GM12878 (cell line): ENCODE data around the gene COL4A4. TPM values are rescaled to one million over a fixed set of nuclear protein-coding genes. Genes with fewer than 3 reads are reported as not detected.

Experiments
- ATF7 ChIP-seq: fragments of 450-650 bp; IDR thresholded peaks from 2 replicates; pipeline ENCODE4 v1.6.1; 2016; ENCODE audit warnings: low read depth, mild to moderate bottlenecking
- BACH1 ChIP-seq: fragments of 450-650 bp; IDR thresholded peaks from 2 replicates; pipeline ENCODE4 v1.6.1; 2017; ENCODE audit warnings: mild to moderate bottlenecking, borderline replicate concordance
- DPF2 ChIP-seq: fragments of 450-650 bp; IDR thresholded peaks from 2 replicates; pipeline ENCODE4 v1.6.1; 2017; ENCODE audit warnings: mild to moderate bottlenecking
- EED ChIP-seq: sonication (generic); IDR thresholded peaks from 2 replicates; pipeline ENCODE4 v1.6.1; 2016; ENCODE audit warnings: antibody characterized with exemption, low read depth
- GATAD2B ChIP-seq: fragments of 450-650 bp; conservative IDR thresholded peaks from 2 replicates; pipeline ENCODE4 v1.6.1; 2017; ENCODE audit warnings: low read depth, mild to moderate bottlenecking, moderate library complexity
- HDGF ChIP-seq: fragments of 450-650 bp; IDR thresholded peaks from 2 replicates; pipeline ENCODE4 v1.6.1; 2016; ENCODE audit warnings: antibody characterized with exemption
- HSF1 ChIP-seq: fragments of 150-350 bp; IDR thresholded peaks from 2 replicates; pipeline ENCODE4 v1.6.1; 2014; ENCODE audit warnings: mild to moderate bottlenecking, low read depth, low read length
- IRF3 ChIP-seq: fragments of 450-650 bp; IDR thresholded peaks from 2 replicates; pipeline ENCODE4 v1.6.1; 2014; ENCODE audit warnings: mild to moderate bottlenecking
- KDM1A ChIP-seq: fragments of 200-600 bp; sonication (generic); IDR thresholded peaks from 2 replicates; pipeline ENCODE4 v1.6.1; 2016; ENCODE audit warnings: borderline replicate concordance
- MTA2 ChIP-seq: fragments of 450-650 bp; IDR thresholded peaks from 2 replicates; pipeline ENCODE4 v1.6.1; 2016; ENCODE audit warnings: low read depth, mild to moderate bottlenecking, moderate library complexity
- NR2C2 ChIP-seq: IDR thresholded peaks from 2 replicates; pipeline ENCODE4 v1.6.1; 2011; ENCODE audit warnings: borderline replicate concordance, low read depth; ENCODE audit not compliant: control insufficient read depth, insufficient read length
- POU2F2 ChIP-seq: IDR thresholded peaks from 3 replicates; pipeline ENCODE4 v1.6.1; 2011; ENCODE audit warnings: low read depth, mild to moderate bottlenecking, low read length, borderline replicate concordance
- REST ChIP-seq: IDR thresholded peaks from 2 replicates; pipeline ENCODE4 v1.6.1; 2012; ENCODE audit warnings: mild to moderate bottlenecking, low read depth, low read length
- TAF1 ChIP-seq: IDR thresholded peaks from 2 replicates; pipeline ENCODE4 v1.6.1; 2011; ENCODE audit warnings: mild to moderate bottlenecking, low read depth, low read length, borderline replicate concordance
- ZBTB33 ChIP-seq: fragments of 450-650 bp; IDR thresholded peaks from 2 replicates; pipeline ENCODE4 v1.6.1; 2017; ENCODE audit warnings: mild to moderate bottlenecking
- ZNF217 ChIP-seq: fragments of 450-650 bp; IDR thresholded peaks from 2 replicates; pipeline ENCODE4 v1.6.1; 2017; ENCODE audit warnings: antibody characterized with exemption, mild to moderate bottlenecking
- ZNF592 ChIP-seq: fragments of 450-650 bp; IDR thresholded peaks from 2 replicates; pipeline ENCODE4 v1.6.1; 2017; ENCODE audit warnings: mild to moderate bottlenecking, moderate library complexity
- ZSCAN29 ChIP-seq: fragments of 450-650 bp; IDR thresholded peaks from 2 replicates; pipeline ENCODE4 v1.6.1; 2017; ENCODE audit warnings: mild to moderate bottlenecking, moderate library complexity
- polyA plus RNA-seq, 11 experiments: library from polyadenylated mRNA; depleted of rRNA in 4 of 11; unstranded in 6 of 11; stranded (reverse) in 5 of 11; fragments of >200 nt; fragmentation: Nextera tagmentation in 4 of 11; fragmentation: Illumina TruSeq in 1 of 11; extraction: Ambion mirVana in 4 of 11; extraction: Trizol in 1 of 11; gene quantifications; 1 replicate in 1 of 11; 2 replicates in 10 of 11; pipeline versions ENCODE4 v1.2.1 to v1.2.3, GENCODE V29; 2011 to 2016; ENCODE audit warnings: inconsistent platforms in 2 of 11, missing spikeins in 2 of 11, low read depth in 1 of 11
- total RNA-seq, 4 experiments: library from RNA; depleted of rRNA in 3 of 4; stranded (reverse); fragments of >200 nt in 3 of 4; fragmentation: Illumina TruSeq in 1 of 4; extraction: Trizol in 1 of 4; gene quantifications; 2 replicates each; pipeline versions ENCODE4 v1.2.1 to v1.2.3, GENCODE V29; 2013 to 2021

Gene COL4A4
- total and polyA plus RNA-seq, 10 of the 15 experiments (the other 5 are each of a cell fraction or from before 2014, with no cell fraction given) = 0.19 to 4.0 (median 2.1) TPM

- TF ChIP-seq ZNF592 = no peak
- TF ChIP-seq NR2C2 = no peak
- no peak for TF ChIP-seq MTA2
- no peak for TF ChIP-seq ZSCAN29
- no peak for TF ChIP-seq KDM1A
- TF ChIP-seq EED = peak; percentile 47
- no peak for TF ChIP-seq ZNF217
- TF ChIP-seq GATAD2B = no peak
- no peak for TF ChIP-seq HSF1
- TF ChIP-seq DPF2 = 0 out of 2 replicates have a peak, but pooled peaks have one; percentile 21
- no peak for TF ChIP-seq HDGF
- TF ChIP-seq IRF3 = no peak
- no peak for TF ChIP-seq ZBTB33
- TF ChIP-seq TAF1 = no peak
- TF ChIP-seq REST = no peak
- TF ChIP-seq POU2F2 = no peak
- TF ChIP-seq ATF7 = no peak
- TF ChIP-seq BACH1 = no peak
Measured at GRCh38 chr2:226984750-226985582, 179.0 kb downstream of the COL4A4 start (continued).
